Smooth muscle cell (in vitro differentiated cells): ENCODE data around the gene ST7. TPM values are rescaled to one million over a fixed set of nuclear protein-coding genes. Genes with fewer than 3 reads are reported as not detected.

Experiments used
- DNase-seq: peaks from one replicate; lab custom pipeline; 2025; ENCODE audit not compliant: unreplicated experiment; lab: John Stamatoyannopoulos, UW
- H2AFZ ChIP-seq: fragments of 200-600 bp; sonication (generic); 2 replicates; pipeline ENCODE4 v1.6.0; 2016; ENCODE audit warnings: antibody characterized with exemption, low read depth, mild to moderate bottlenecking
- H3F3A ChIP-seq: fragments of 200-600 bp; sonication (generic); 2 replicates; pipeline ENCODE4 v1.6.0; 2017; ENCODE audit warnings: antibody characterized with exemption, low read depth
- H3K27ac ChIP-seq: fragments of 200-600 bp; sonication (generic); 2 replicates; pipeline ENCODE4 v1.5.1; 2016; ENCODE audit warnings: low read depth, mild to moderate bottlenecking
- H3K27me3 ChIP-seq: fragments of 200-600 bp; sonication (generic); 2 replicates; pipeline ENCODE4 v1.6.1; 2016; ENCODE audit warnings: low read depth, mild to moderate bottlenecking
- H3K36me3 ChIP-seq: fragments of 200-600 bp; sonication (generic); 2 replicates; pipeline ENCODE4 v1.5.1; 2016; ENCODE audit warnings: low read depth
- H3K4me1 ChIP-seq: fragments of 200-600 bp; sonication (generic); 2 replicates; pipeline ENCODE4 v1.5.1; 2016; ENCODE audit warnings: low read depth
- H3K4me2 ChIP-seq: fragments of 200-600 bp; sonication (generic); 2 replicates; pipeline ENCODE4 v1.6.0; 2016; ENCODE audit warnings: mild to moderate bottlenecking
- H3K4me3 ChIP-seq: fragments of 200-600 bp; sonication (generic); 2 replicates; pipeline ENCODE4 v1.5.1; 2016; ENCODE audit warnings: mild to moderate bottlenecking
- H3K79me2 ChIP-seq: fragments of 200-600 bp; sonication (generic); 2 replicates; pipeline ENCODE4 v1.6.0; 2016; ENCODE audit warnings: low read depth, mild to moderate bottlenecking
- H3K9ac ChIP-seq: fragments of 200-600 bp; sonication (generic); 2 replicates; pipeline ENCODE4 v1.6.0; 2016; ENCODE audit warnings: low read depth
- H3K9me3 ChIP-seq: fragments of 200-600 bp; sonication (generic); replicated peaks from 2 replicates; pipeline ENCODE4 v1.5.1; 2016; ENCODE audit warnings: low read depth
- H4K20me1 ChIP-seq: fragments of 200-600 bp; sonication (generic); 2 replicates; pipeline ENCODE4 v1.6.0; 2016; ENCODE audit warnings: low read depth
- CTCF ChIP-seq: fragments of 200-600 bp; sonication (generic); IDR thresholded peaks from 2 replicates; pipeline ENCODE4 v1.5.1; 2017; ENCODE audit warnings: borderline replicate concordance, mild to moderate bottlenecking, antibody characterized with exemption; ENCODE audit not compliant: insufficient read depth, poor library complexity, severe bottlenecking
- WGBS: methylation state at CpG from one replicate; pipeline ENCODE4 v1.1.7; 2016; ENCODE audit warnings: low lambda C conversion rate; 5-methylcytosine and 5-hydroxymethylcytosine counted together
- polyA plus RNA-seq: library from polyadenylated mRNA; unstranded; fragments of >200 nt; fragmentation: Nextera tagmentation; extraction: Ambion mirVana; gene quantifications from 2 replicates; pipeline ENCODE4 v1.2.1, GENCODE V29; 2016
- total RNA-seq: library from RNA; depleted of rRNA; stranded (reverse); fragments of >200 nt; gene quantifications from 2 replicates; pipeline ENCODE4 v1.2.3, GENCODE V29; 2014

Gene ST7
- total and polyA plus RNA-seq, 2 experiments from 2014 or later: 23.2 to 26.1 TPM

DNA sequence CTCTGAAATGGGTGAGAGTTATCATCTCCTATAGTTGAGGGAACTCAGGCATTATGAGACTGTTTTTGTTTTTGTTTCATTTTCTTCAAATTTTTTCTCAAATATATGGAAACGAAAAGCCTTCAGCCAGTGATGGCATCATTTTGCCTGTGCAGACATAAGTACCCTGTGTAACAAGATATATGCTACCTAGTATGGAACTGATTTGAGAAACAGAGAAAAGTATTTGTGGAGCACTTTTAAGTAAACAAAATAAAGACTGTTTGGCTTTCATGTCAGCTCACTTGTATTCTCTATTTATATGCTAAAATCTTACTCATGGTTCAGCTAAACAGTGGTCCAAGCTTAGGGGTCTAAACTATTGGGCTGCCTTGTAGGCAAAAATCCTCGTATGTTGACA, 219.0 kb downstream of the ST7 start:
- DNase-seq: no peak
- no peak for TF ChIP-seq CTCF
- Histone ChIP-seq H4K20me1 (no peaks in the 10 kb centered on the region), H3K4me1 (peaks cover 22% of the 10 kb centered on the region), H3F3A (peaks cover 19% of the 10 kb centered on the region), H3K4me3 (no peak overlapping the region), H3K27me3 (no peaks in the 10 kb centered on the region), H3K36me3 (no peaks in the 10 kb centered on the region), H3K4me2 (peak overlapping the region; percentile 36), H3K79me2 (no peaks in the 10 kb centered on the region), H3K27ac (peak overlapping the region; percentile 89), H3K9me3 (no peaks in the 10 kb centered on the region), H3K9ac (peak overlapping the region; percentile 68), H2AFZ (no peak overlapping the region)
- 64% methylated on average over 2 of the region's 2 CpGs for WGBS

DNA sequence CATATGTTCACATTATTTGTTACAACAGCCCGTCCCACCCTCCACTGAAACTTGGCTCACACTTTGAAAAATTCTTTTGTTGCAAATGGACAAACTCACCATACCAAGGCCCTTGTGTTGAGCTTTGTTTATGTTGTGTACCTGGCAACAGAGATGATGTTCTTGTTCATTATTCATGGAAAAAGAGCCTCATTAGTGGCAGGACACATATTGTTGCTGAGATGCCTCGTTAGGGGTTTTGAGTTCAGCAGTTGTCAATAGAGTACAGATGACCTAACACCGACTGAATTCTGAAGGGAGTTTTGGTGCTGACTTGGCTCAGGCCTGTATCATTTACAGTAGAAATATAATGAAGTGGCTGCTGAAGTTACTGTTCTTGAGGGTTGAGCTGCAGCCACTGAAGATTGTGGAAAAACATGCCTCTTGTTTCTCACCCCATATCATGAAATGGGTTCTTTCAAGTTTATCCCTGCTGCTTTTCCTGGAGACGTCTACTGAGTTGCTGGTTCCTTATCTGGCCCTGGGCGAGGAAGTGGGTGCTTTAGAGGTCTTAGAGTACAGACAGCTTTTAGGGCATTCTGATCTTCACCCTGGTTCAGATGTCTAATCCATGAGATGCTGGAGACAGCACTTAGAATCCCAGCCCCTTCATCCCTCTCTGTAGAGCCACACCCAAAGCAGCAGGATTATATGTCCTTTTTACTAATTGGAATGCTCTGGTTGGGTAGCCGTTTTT, 219.9 kb downstream of the ST7 start:
- no peaks in the 10 kb centered on the region for H3K9me3 ChIP-seq
- TF ChIP-seq CTCF: no peak
- DNase-seq: no peak
- H3K4me1 ChIP-seq: peaks cover 22% of the 10 kb centered on the region
- H3K79me2 ChIP-seq: no peaks in the 10 kb centered on the region
- H3K27ac ChIP-seq: peak overlapping the region; percentile 89
- peak overlapping the region; percentile 68 for H3K9ac ChIP-seq
- H4K20me1 ChIP-seq: no peaks in the 10 kb centered on the region
- H2AFZ ChIP-seq: no peak overlapping the region
- no peaks in the 10 kb centered on the region for H3K27me3 ChIP-seq
- 26% methylated on average over 6 of the region's 6 CpGs for WGBS
- H3K4me2 ChIP-seq: peak overlapping the region; percentile 36
- H3K4me3 ChIP-seq: no peak overlapping the region
- H3F3A ChIP-seq: peaks cover 19% of the 10 kb centered on the region
- H3K36me3 ChIP-seq: no peaks in the 10 kb centered on the region

DNA sequence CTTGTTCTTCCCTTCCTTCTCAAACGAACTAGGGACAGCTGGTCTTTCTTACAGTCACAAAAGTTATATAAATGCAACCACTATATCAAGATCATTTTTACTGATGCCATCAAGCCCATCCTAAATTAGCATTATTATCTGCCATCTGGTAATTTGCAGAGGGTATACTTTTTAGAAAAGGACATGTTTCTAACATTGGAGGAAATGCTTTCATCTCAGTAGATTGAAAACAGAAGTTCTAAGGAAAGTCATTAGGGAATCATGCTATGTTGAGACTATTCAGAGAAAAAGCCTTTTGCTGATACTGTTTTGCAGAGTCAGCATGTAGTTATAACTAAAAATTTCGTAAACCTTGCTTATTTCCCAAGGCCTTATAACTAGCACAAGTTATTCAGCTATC, 222.9 kb downstream of the ST7 start:
- peaks cover 22% of the 10 kb centered on the region for H3K4me1 ChIP-seq
- no peaks in the 10 kb centered on the region for H3K36me3 ChIP-seq
- H3F3A ChIP-seq: peaks cover 19% of the 10 kb centered on the region
- no peak overlapping the region for H3K4me3 ChIP-seq
- H3K27ac ChIP-seq: peak overlapping the region; percentile 34
- H2AFZ ChIP-seq: no peak overlapping the region
- H4K20me1 ChIP-seq: no peaks in the 10 kb centered on the region
- DNase-seq: no peak
- no peaks in the 10 kb centered on the region for H3K27me3 ChIP-seq
- peak overlapping the region; percentile 0 for H3K4me2 ChIP-seq
- no peaks in the 10 kb centered on the region for H3K79me2 ChIP-seq
- TF ChIP-seq CTCF: no peak
- no peaks in the 10 kb centered on the region for H3K9me3 ChIP-seq
- no peak overlapping the region for H3K9ac ChIP-seq
- WGBS: 28% methylated on average over 2 of the region's 2 CpGs

- no peak for TF ChIP-seq CTCF
- no peaks in the 10 kb centered on the region for H3K36me3 ChIP-seq
- H3F3A ChIP-seq: peaks cover 11% of the 10 kb centered on the region
- no peaks in the 10 kb centered on the region for H3K79me2 ChIP-seq
- 91% methylated on average over 2 of the region's 2 CpGs for WGBS
- no peak overlapping the region for H3K9ac ChIP-seq
- no peaks in the 10 kb centered on the region for H3K27me3 ChIP-seq
- peaks cover 14% of the 10 kb centered on the region for H3K4me1 ChIP-seq
- H2AFZ ChIP-seq: no peak overlapping the region
- no peak for DNase-seq
- no peak overlapping the region for H3K4me3 ChIP-seq
- no peak overlapping the region for H3K27ac ChIP-seq
- no peaks in the 10 kb centered on the region for H4K20me1 ChIP-seq
- no peaks in the 10 kb centered on the region for H3K9me3 ChIP-seq
- H3K4me2 ChIP-seq: no peak overlapping the region
These were observed 225.3 kb downstream of the ST7 start for GRCh38 chr7:117178600-117178999.
